GM12878 (cell line): ENCODE data around the gene PPP1R27.

Source experiments
- ASH2L ChIP-seq: fragments of 300-600, 200-600 bp; sonication (generic); IDR thresholded peaks from 2 replicates; pipeline ENCODE4 v1.6.1; 2017; ENCODE audit warnings: low read depth, mild to moderate bottlenecking, borderline replicate concordance
- BMI1 ChIP-seq: fragments of 450-650 bp; IDR thresholded peaks from 2 replicates; pipeline ENCODE4 v1.6.1; 2016; ENCODE audit warnings: mild to moderate bottlenecking, moderate library complexity, borderline replicate concordance
- CHD2 ChIP-seq: IDR thresholded peaks from 2 replicates; pipeline ENCODE4 v1.6.1; 2011; ENCODE audit warnings: low read depth, low read length, improper control_type of control experiment, borderline replicate concordance
- EZH2 ChIP-seq: IDR thresholded peaks from 2 replicates; pipeline ENCODE4 v1.6.1; 2012; ENCODE audit warnings: low read depth, mild to moderate bottlenecking, control low read depth, inconsistent platforms, low read length, borderline replicate concordance; ENCODE audit not compliant: control insufficient read depth
- MXI1 ChIP-seq: fragments of 150-350 bp; IDR thresholded peaks from 2 replicates; pipeline ENCODE4 v1.6.1; 2011; ENCODE audit warnings: low read depth, mild to moderate bottlenecking, inconsistent platforms, low read length, improper control_type of control experiment
- POLR2A ChIP-seq: IDR thresholded peaks from 2 replicates; pipeline ENCODE4 v1.6.1; 2011; ENCODE audit warnings: low read depth, mild to moderate bottlenecking, low read length
- SPI1 ChIP-seq: IDR thresholded peaks from 2 replicates; pipeline ENCODE4 v1.6.1; 2011; ENCODE audit warnings: low read depth, mild to moderate bottlenecking, low read length, moderate library complexity, borderline replicate concordance; ENCODE audit not compliant: insufficient read depth
- SREBF2 ChIP-seq: IDR thresholded peaks from 2 replicates; pipeline ENCODE4 v1.6.1; 2012; ENCODE audit warnings: mild to moderate bottlenecking, low read length
- YY1 ChIP-seq: IDR thresholded peaks from 2 replicates; pipeline ENCODE4 v1.6.1; 2011; ENCODE audit warnings: low read depth, mild to moderate bottlenecking, low read length
- ZSCAN29 ChIP-seq: fragments of 450-650 bp; IDR thresholded peaks from 2 replicates; pipeline ENCODE4 v1.6.1; 2017; ENCODE audit warnings: mild to moderate bottlenecking, moderate library complexity
- TF ChIP-seq, protein P1 (sequence below): IDR thresholded peaks from 2 replicates; pipeline ENCODE4 v1.6.1; 2011; ENCODE audit warnings: low read depth, mild to moderate bottlenecking, low read length, moderate library complexity, borderline replicate concordance; ENCODE audit errors: extremely low read depth
- TF ChIP-seq, protein P2 (sequence below), 3 experiments: IDR thresholded peaks in 2 of 3; conservative IDR thresholded peaks in 1 of 3; 2 replicates each; pipeline ENCODE4 v1.5.1; 2011; ENCODE audit warnings: low read depth in 3 of 3, low read length in 3 of 3, mild to moderate bottlenecking in 3 of 3, control low read depth in 2 of 3, moderate library complexity in 2 of 3, inconsistent platforms in 1 of 3, mixed read lengths in 1 of 3; ENCODE audit not compliant: control insufficient read depth in 2 of 3, insufficient read depth in 1 of 3; ENCODE audit errors: extremely low read depth in 1 of 3

- TF ChIP-seq, protein P1, sequence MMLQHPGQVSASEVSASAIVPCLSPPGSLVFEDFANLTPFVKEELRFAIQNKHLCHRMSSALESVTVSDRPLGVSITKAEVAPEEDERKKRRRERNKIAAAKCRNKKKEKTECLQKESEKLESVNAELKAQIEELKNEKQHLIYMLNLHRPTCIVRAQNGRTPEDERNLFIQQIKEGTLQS = no peak
- TF ChIP-seq EZH2 (no peak), SPI1 (no peak), ASH2L (no peak), ZSCAN29 (no peak), POLR2A (no peak), YY1 (no peak), BMI1 (no peak), CHD2 (no peak), SREBF2 (no peak), MXI1 (no peak)
- TF ChIP-seq, protein P2, sequence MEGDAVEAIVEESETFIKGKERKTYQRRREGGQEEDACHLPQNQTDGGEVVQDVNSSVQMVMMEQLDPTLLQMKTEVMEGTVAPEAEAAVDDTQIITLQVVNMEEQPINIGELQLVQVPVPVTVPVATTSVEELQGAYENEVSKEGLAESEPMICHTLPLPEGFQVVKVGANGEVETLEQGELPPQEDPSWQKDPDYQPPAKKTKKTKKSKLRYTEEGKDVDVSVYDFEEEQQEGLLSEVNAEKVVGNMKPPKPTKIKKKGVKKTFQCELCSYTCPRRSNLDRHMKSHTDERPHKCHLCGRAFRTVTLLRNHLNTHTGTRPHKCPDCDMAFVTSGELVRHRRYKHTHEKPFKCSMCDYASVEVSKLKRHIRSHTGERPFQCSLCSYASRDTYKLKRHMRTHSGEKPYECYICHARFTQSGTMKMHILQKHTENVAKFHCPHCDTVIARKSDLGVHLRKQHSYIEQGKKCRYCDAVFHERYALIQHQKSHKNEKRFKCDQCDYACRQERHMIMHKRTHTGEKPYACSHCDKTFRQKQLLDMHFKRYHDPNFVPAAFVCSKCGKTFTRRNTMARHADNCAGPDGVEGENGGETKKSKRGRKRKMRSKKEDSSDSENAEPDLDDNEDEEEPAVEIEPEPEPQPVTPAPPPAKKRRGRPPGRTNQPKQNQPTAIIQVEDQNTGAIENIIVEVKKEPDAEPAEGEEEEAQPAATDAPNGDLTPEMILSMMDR (IDR thresholded peaks at IDR 0.05 in 2 of 3, conservative IDR thresholded peaks at IDR 0.05 in 1 of 3; ENCODE audit: control insufficient read depth in 2 of 3, extremely low read depth in 1 of 3, insufficient read depth in 1 of 3, low read depth in 3 of 3, low read length in 3 of 3) = no peak
Observed at GRCh38 chr17:81810892-81811704, 23.8 kb downstream of the PPP1R27 start.
